PC-9 (cell line): ENCODE measurements around the gene SMIM24. TPM values are rescaled to one million over a fixed set of nuclear protein-coding genes. Genes with fewer than 3 reads are reported as not detected.

ENCODE experiments used
- BruUV-seq: library from RNA; stranded (reverse); fragments of 400-500 nt; replicated peaks from 2 replicates; lab custom pipeline; 2021; lab: Mats Ljungman, UMichigan
- CTCF ChIA-PET: fragments of 300-600 bp; sonication (Branson Sonifier 250); formaldehyde crosslinking; loops from one replicate; lab custom pipeline; 2022; ENCODE audit warnings: antibody characterized with exemption; lab: Charles Lee
- POLR2A ChIA-PET: fragments of 300-600 bp; sonication (Branson Sonifier 250); formaldehyde crosslinking; loops from one replicate; lab custom pipeline; 2022; ENCODE audit warnings: antibody characterized with exemption; ENCODE audit not compliant: unreplicated experiment; lab: Charles Lee
- DNase-seq, 2 experiments: peaks; one replicate each; pipeline versions ENCODE4 v3.0.0 to v3.0.0-alpha.2; 2015 to 2022; ENCODE audit warnings: mixed read lengths in 1 of 2
- H2AFZ ChIP-seq: fragments of 200-600 bp; sonication (generic); 2 replicates; pipeline ENCODE4 v1.8.1; 2017; ENCODE audit warnings: antibody characterized with exemption
- H3F3A ChIP-seq: fragments of 200-600 bp; sonication (generic); 2 replicates; pipeline ENCODE4 v1.8.1; 2017; ENCODE audit warnings: antibody characterized with exemption, mild to moderate bottlenecking, low read depth; ENCODE audit not compliant: insufficient read depth
- H3K27ac ChIP-seq: fragments of 200-600 bp; sonication (generic); 2 replicates; pipeline ENCODE4 v1.6.1; 2016; ENCODE audit warnings: mixed run types
- H3K27me3 ChIP-seq: fragments of 200-600 bp; sonication (generic); 2 replicates; pipeline ENCODE4 v1.6.1; 2016; ENCODE audit warnings: low read depth, mixed run types; ENCODE audit not compliant: insufficient read depth
- H3K36me3 ChIP-seq: fragments of 200-600 bp; sonication (generic); 2 replicates; pipeline ENCODE4 v1.6.1; 2016; ENCODE audit warnings: low read depth, mixed run types
- H3K4me1 ChIP-seq: fragments of 200-600 bp; sonication (generic); replicated peaks from 2 replicates; pipeline ENCODE4 v1.6.1; 2016; ENCODE audit warnings: mixed run types; ENCODE audit not compliant: insufficient read depth
- H3K4me2 ChIP-seq: fragments of 200-600 bp; sonication (generic); 2 replicates; pipeline ENCODE4 v1.6.1; 2017; ENCODE audit warnings: mixed run types
- H3K4me3 ChIP-seq: fragments of 200-600 bp; sonication (generic); 2 replicates; pipeline ENCODE4 v1.6.1; 2016; ENCODE audit warnings: mixed run types
- H3K79me2 ChIP-seq: fragments of 200-600 bp; sonication (generic); 2 replicates; pipeline ENCODE4 v1.6.1; 2017; ENCODE audit warnings: low read depth, mixed run types
- H3K9me2 ChIP-seq: fragments of 200-600 bp; sonication (generic); 2 replicates; pipeline ENCODE4 v1.8.1; 2017; ENCODE audit warnings: mild to moderate bottlenecking; ENCODE audit not compliant: insufficient read depth
- H3K9me3 ChIP-seq: fragments of 200-600 bp; sonication (generic); 2 replicates; pipeline ENCODE4 v1.8.1; 2016; ENCODE audit warnings: low read depth; ENCODE audit not compliant: insufficient read depth
- H4K20me1 ChIP-seq: fragments of 200-600 bp; sonication (generic); 2 replicates; pipeline ENCODE4 v1.8.1; 2017; ENCODE audit not compliant: insufficient read depth
- EZH2 ChIP-seq: fragments of 200-600 bp; sonication (generic); IDR thresholded peaks from 2 replicates; pipeline ENCODE4 v1.8.0; 2017; ENCODE audit warnings: antibody characterized with exemption, low read depth
- intact Hi-C: fragments of 100-400 bp; cut with micrococcal nuclease; formaldehyde crosslinking; loops from one replicate; pipeline ENCODE4 v1.10.0; 2022; ENCODE audit not compliant: unreplicated experiment
- total RNA-seq: library from RNA; stranded (reverse); gene quantifications from 2 replicates; pipeline ENCODE4 v1.2.3, GENCODE V29; 2021
- TF ChIP-seq, protein P1 (sequence below): fragments of 200-600 bp; sonication (generic); conservative IDR thresholded peaks from 2 replicates; pipeline ENCODE4 v1.6.1; 2017; ENCODE audit warnings: mixed run types, antibody characterized with exemption, mild to moderate bottlenecking, moderate library complexity

The SMIM24 gene
- total RNA-seq, 1 experiment from 2014 or later, result not detected

- TF ChIP-seq EZH2, result no peak
- ChIA-PET CTCF (no interaction called here), POLR2A (interaction anchor here (0.6 kb wide), 1 partner anchor 17 kb away, joined by 8 read pairs; no protein-coding TSS in a partner anchor)
- Histone ChIP-seq H3K27me3 (no peaks in the 10 kb centered on the region), H3K4me3 (no peak overlapping the region), H3K4me2 (no peak overlapping the region), H3K9me3 (no peaks in the 10 kb centered on the region), H3K36me3 (no peaks in the 10 kb centered on the region), H4K20me1 (no peaks in the 10 kb centered on the region), H3K9me2 (no peaks in the 10 kb centered on the region), H2AFZ (no peak overlapping the region), H3F3A (0 out of 2 replicates have a peak, but pooled peaks cover 3% of the 10 kb centered on the region), H3K4me1 (no peaks in the 10 kb centered on the region), H3K27ac (no peak overlapping the region), H3K79me2 (no peaks in the 10 kb centered on the region)
- DNase-seq, result no peak
- no TSS peak for BruUV-seq
- intact Hi-C loops, result no loop called here
These were observed 12.1 kb downstream of the SMIM24 start for GRCh38 chr19:3468211-3468610.

DNA sequence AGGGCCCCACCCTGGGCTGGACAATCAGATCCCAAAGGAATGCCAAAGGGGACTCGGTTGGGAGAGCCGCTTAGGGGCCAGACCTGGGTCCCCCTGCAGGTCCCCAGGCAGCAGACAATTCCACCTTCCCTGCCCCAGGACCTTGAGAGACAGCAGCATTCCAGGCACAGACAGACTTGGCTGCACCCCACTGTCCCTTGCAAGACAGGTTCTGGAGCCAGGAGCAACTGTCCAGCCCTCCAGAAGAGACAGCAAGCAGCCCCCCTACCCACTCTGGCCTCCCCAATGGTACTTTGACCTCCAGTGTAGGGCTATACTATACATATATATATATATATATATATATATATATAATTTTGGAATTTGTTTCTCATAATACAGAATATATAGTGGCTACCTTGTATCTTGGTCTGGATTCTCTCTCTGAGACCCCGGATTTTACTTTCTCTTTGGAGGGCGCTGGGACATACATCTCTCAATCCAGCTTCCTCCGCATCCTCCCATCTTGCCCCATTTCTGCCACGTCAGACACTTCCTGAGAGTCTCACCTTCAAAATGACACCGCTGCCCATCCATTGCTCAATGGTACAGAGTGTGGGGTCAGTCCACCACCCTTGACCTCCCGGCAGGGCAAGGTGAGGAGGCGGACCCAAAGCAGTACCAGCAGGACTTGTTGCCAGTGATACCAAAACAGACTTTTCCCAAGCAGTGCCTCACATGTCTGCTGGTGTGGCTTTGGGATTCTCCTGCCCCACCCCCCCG is 12.7 kb downstream of the SMIM24 start:
- no peaks in the 10 kb centered on the region for H3K79me2 ChIP-seq
- no peak overlapping the region for H2AFZ ChIP-seq
- H3K4me2 ChIP-seq, result no peak overlapping the region
- H3K9me3 ChIP-seq, result no peaks in the 10 kb centered on the region
- H3K9me2 ChIP-seq, result no peaks in the 10 kb centered on the region
- intact Hi-C loops, result no loop called here
- H3F3A ChIP-seq, result 0 out of 2 replicates have a peak, but pooled peaks cover 3% of the 10 kb centered on the region
- no peaks in the 10 kb centered on the region for H4K20me1 ChIP-seq
- no peak for TF ChIP-seq EZH2
- TF ChIP-seq, protein P1, sequence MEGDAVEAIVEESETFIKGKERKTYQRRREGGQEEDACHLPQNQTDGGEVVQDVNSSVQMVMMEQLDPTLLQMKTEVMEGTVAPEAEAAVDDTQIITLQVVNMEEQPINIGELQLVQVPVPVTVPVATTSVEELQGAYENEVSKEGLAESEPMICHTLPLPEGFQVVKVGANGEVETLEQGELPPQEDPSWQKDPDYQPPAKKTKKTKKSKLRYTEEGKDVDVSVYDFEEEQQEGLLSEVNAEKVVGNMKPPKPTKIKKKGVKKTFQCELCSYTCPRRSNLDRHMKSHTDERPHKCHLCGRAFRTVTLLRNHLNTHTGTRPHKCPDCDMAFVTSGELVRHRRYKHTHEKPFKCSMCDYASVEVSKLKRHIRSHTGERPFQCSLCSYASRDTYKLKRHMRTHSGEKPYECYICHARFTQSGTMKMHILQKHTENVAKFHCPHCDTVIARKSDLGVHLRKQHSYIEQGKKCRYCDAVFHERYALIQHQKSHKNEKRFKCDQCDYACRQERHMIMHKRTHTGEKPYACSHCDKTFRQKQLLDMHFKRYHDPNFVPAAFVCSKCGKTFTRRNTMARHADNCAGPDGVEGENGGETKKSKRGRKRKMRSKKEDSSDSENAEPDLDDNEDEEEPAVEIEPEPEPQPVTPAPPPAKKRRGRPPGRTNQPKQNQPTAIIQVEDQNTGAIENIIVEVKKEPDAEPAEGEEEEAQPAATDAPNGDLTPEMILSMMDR, result no peak
- H3K36me3 ChIP-seq, result no peaks in the 10 kb centered on the region
- H3K4me3 ChIP-seq, result no peak overlapping the region
- BruUV-seq, result no TSS peak
- DNase-seq, result no peak
- no peak overlapping the region for H3K27ac ChIP-seq
- POLR2A ChIA-PET, result interaction anchor here (0.6 kb wide), 1 partner anchor 16 kb away, joined by 8 read pairs; no protein-coding TSS in a partner anchor
- H3K4me1 ChIP-seq, result no peaks in the 10 kb centered on the region
- H3K27me3 ChIP-seq, result no peaks in the 10 kb centered on the region
- CTCF ChIA-PET, result no interaction called here

DNA sequence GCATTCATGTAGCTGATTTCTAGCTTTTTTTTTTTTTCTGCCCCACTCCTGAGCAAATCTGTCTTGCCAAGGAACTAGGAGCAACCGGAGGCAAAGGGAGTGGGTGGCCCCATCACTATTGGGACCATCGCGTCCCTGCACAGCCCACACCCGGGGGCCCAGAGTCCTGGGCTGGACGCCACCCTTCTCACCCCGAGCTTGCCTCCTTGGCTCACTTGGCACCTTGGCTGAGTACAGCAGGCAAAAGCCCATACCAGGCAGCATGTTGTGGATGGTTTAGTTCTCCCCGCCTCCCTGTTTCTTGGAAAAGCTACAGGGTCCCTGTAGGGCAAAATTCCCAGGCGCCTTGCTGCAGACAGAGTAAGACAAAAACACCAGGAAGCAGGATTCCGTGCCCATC is 13.7 kb downstream of the SMIM24 start:
- Histone ChIP-seq H3K4me3 (no peak overlapping the region), H3K27me3 (no peaks in the 10 kb centered on the region), H3K27ac (no peak overlapping the region), H3K36me3 (no peaks in the 10 kb centered on the region), H4K20me1 (no peaks in the 10 kb centered on the region), H2AFZ (no peak overlapping the region), H3K9me3 (no peaks in the 10 kb centered on the region), H3K4me1 (no peaks in the 10 kb centered on the region), H3F3A (0 out of 2 replicates have a peak, but pooled peaks cover 3% of the 10 kb centered on the region), H3K79me2 (no peaks in the 10 kb centered on the region), H3K9me2 (no peaks in the 10 kb centered on the region), H3K4me2 (no peak overlapping the region)
- CTCF ChIA-PET, result interaction anchor here (0.6 to 0.7 kb wide), 2 partner anchors 126 to 213 kb away, joined by 3 to 5 read pairs; no protein-coding TSS in a partner anchor
- no peak for TF ChIP-seq EZH2
- TF ChIP-seq, protein P1, result no peak
- POLR2A ChIA-PET, result no interaction called here
- no peak for DNase-seq
- BruUV-seq, result no TSS peak
- intact Hi-C loops, result no loop called here
